Lower leg skin (tissue), 3 donors: ENCODE measurements around the gene TUFT1.

ENCODE experiments used
- POLR2A ChIP-seq, 2 donors: fragments of 450-650 bp; IDR thresholded peaks; one replicate each; pipeline ENCODE4 v1.6.1; 2016 to 2017; ENCODE audit warnings: antibody characterized with exemption in 2 of 2, mild to moderate bottlenecking in 1 of 2, moderate library complexity in 1 of 2
- TF ChIP-seq, protein P1 (sequence below), 3 donors: fragments of 450-650 bp; IDR thresholded peaks; one replicate each; pipeline ENCODE4 v1.5.1; 2016; ENCODE audit warnings: antibody characterized with exemption in 3 of 3, mild to moderate bottlenecking in 3 of 3, moderate library complexity in 2 of 3

DNA sequence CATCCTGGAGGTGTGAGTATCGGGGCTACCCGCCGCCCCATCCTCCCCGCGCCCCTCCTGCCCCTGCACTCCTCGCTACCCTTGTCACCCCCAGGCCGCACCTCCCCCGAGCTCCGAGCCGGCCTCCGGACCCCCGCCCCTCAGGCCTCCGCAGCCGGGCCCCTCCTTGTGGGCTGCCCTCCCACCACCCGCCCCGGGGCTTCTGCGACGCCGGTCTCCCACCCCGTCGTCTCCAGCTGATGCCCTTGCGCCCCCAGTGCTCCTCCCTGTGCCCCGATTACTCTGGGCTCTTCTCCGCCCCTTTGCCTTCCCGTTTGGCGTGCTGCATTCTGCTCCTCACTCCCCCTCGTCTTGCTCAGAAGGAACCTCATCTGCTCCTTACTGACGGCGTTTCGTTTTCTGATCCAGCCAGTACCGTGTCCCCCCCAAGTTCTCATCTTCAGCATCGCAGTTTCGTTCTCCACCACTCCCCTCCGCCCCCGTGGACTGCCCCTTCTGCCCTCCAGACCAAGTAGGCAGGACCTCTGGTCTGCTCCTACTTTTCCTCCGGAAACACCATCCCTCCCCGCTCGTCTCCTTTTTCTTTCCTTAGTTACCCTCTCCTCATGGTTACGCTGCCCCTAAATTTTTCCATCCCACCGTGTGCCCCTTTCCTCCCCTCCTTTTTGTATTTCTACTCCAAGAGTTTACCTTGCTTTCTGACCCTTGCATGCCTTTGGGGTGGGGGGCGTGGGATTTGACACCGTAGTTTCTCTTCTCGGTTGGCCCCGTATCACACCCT, 72.6 kb downstream of the TUFT1 start:
- TF ChIP-seq, protein P1, sequence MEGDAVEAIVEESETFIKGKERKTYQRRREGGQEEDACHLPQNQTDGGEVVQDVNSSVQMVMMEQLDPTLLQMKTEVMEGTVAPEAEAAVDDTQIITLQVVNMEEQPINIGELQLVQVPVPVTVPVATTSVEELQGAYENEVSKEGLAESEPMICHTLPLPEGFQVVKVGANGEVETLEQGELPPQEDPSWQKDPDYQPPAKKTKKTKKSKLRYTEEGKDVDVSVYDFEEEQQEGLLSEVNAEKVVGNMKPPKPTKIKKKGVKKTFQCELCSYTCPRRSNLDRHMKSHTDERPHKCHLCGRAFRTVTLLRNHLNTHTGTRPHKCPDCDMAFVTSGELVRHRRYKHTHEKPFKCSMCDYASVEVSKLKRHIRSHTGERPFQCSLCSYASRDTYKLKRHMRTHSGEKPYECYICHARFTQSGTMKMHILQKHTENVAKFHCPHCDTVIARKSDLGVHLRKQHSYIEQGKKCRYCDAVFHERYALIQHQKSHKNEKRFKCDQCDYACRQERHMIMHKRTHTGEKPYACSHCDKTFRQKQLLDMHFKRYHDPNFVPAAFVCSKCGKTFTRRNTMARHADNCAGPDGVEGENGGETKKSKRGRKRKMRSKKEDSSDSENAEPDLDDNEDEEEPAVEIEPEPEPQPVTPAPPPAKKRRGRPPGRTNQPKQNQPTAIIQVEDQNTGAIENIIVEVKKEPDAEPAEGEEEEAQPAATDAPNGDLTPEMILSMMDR (IDR thresholded peaks at IDR 0.05), result no peak
- TF ChIP-seq POLR2A (IDR thresholded peaks at IDR 0.05), result no peak
